ENCODE measurements around the gene LTO1.

- TF ChIP-seq CTCF (conservative IDR thresholded peaks at IDR 0.05; ENCODE audit: low read depth, low read length) (no peak), EZH2phosphoT487 (IDR thresholded peaks at IDR 0.05; ENCODE audit: borderline replicate concordance, low read length) (no peak), EZH2 (IDR thresholded peaks at IDR 0.05; ENCODE audit: low read length, unreplicated experiment) (no peak)
Observed at GRCh38 chr11:69721106-69721505, 46.0 kb upstream of the LTO1 start.

Data from PC-3 (cell line).